ENCODE data around the gene ANKRD6. TPM values are rescaled to one million over a fixed set of nuclear protein-coding genes. Genes with fewer than 3 reads are reported as not detected.

Gene ANKRD6
- polyA plus RNA-seq, 1 of the 3 experiments (the other 2 are of a cell fraction) = 2.6 TPM

GRCh38 chr6:89619567-89619966 lies 186.6 kb downstream of the ANKRD6 start:
- Histone ChIP-seq H2AFZ (ENCODE audit: low read depth) (no peak overlapping the region), H3F3A (replicated peaks; ENCODE audit: insufficient read depth) (no peaks in the 10 kb centered on the region), H3K27ac (ENCODE audit: low read depth in 2 of 2, low read length in 1 of 2) (no peak overlapping the region), H4K20me1 (ENCODE audit: insufficient read depth) (no peaks in the 10 kb centered on the region), H3K36me3 (replicated peaks in 1 of 2; ENCODE audit: control insufficient read depth in 1 of 2, insufficient read depth in 2 of 2, low read length in 1 of 2) (no peaks in the 10 kb centered on the region), H3K27me3 (ENCODE audit: insufficient read depth) (no peaks in the 10 kb centered on the region), H3K9me2 (no peaks in the 10 kb centered on the region), H3K9ac (no peak overlapping the region), H3K4me2 (no peak overlapping the region), H3K79me2 (ENCODE audit: insufficient read depth) (no peaks in the 10 kb centered on the region), H3K9me3 (no peaks in the 10 kb centered on the region), H3K4me1 (ENCODE audit: control insufficient read depth in 1 of 2, insufficient read depth in 2 of 2, low read depth in 1 of 2, low read length in 1 of 2) (no peaks in the 10 kb centered on the region; a peak in 1 of 4 replicates), H3K4me3 (ENCODE audit: low read depth in 2 of 2, low read length in 1 of 2) (no peak overlapping the region)
- TF ChIP-seq RCOR1 (IDR thresholded peaks at IDR 0.05; ENCODE audit: low read length) (no peak), JUND (IDR thresholded peaks at IDR 0.05) (no peak), IRF3 (IDR thresholded peaks at IDR 0.05; ENCODE audit: low read depth, low read length) (no peak), NRF1 (IDR thresholded peaks at IDR 0.05; ENCODE audit: low read depth, low read length) (no peak), FOXJ3 (CRISPR knock-in tag; IDR thresholded peaks at IDR 0.05) (no peak), RAD21 (IDR thresholded peaks at IDR 0.05; ENCODE audit: low read length) (no peak), SIN3A (IDR thresholded peaks at IDR 0.05; ENCODE audit: borderline replicate concordance, low read depth, low read length) (no peak), CHD2 (IDR thresholded peaks at IDR 0.05; ENCODE audit: low read length, partially characterized antibody) (no peak), MEF2A (IDR thresholded peaks at IDR 0.05; ENCODE audit: borderline replicate concordance, low read depth) (no peak)
- DNase-seq = no peak
- ChIA-PET CTCF (no interaction called here), POLR2A (no interaction called here)
- WGBS (ENCODE audit: low lambda C conversion rate) = 92% methylated on average over 6 of the region's 6 CpGs

GRCh38 chr6:89623749-89624148 lies 190.8 kb downstream of the ANKRD6 start:
- H3K36me3 ChIP-seq (replicated peaks in 1 of 2; ENCODE audit: control insufficient read depth in 1 of 2, insufficient read depth in 2 of 2, low read length in 1 of 2) = peaks cover 0 to 2% of the 10 kb centered on the region in 2 experiments
- H3K4me2 ChIP-seq = no peak overlapping the region
- no peaks in the 10 kb centered on the region for H3K79me2 ChIP-seq (ENCODE audit: insufficient read depth)
- no peak overlapping the region for H2AFZ ChIP-seq (ENCODE audit: low read depth)
- H3K4me3 ChIP-seq (ENCODE audit: low read depth in 2 of 2, low read length in 1 of 2) = no peak overlapping the region
- no peaks in the 10 kb centered on the region for H4K20me1 ChIP-seq (ENCODE audit: insufficient read depth)
- no peaks in the 10 kb centered on the region for H3K9me3 ChIP-seq
- no peaks in the 10 kb centered on the region; a peak in 1 of 4 replicates for H3K4me1 ChIP-seq (ENCODE audit: control insufficient read depth in 1 of 2, insufficient read depth in 2 of 2, low read depth in 1 of 2, low read length in 1 of 2)
- no peak overlapping the region for H3K9ac ChIP-seq
- DNase-seq = no peak
- no peaks in the 10 kb centered on the region for H3K9me2 ChIP-seq
- ChIA-PET POLR2A (no interaction called here), CTCF (interaction anchor here (1.0 to 1.1 kb wide), 2 partner anchors 14 to 251 kb away, joined by 4 read pairs; no protein-coding TSS in a partner anchor)
- no peaks in the 10 kb centered on the region for H3K27me3 ChIP-seq (ENCODE audit: insufficient read depth)
- no peaks in the 10 kb centered on the region for H3F3A ChIP-seq (replicated peaks; ENCODE audit: insufficient read depth)
- TF ChIP-seq TCF12 (IDR thresholded peaks at IDR 0.05) (no peak), NRF1 (IDR thresholded peaks at IDR 0.05; ENCODE audit: low read depth, low read length) (no peak), TEAD4 (IDR thresholded peaks at IDR 0.05; ENCODE audit: borderline replicate concordance, insufficient read depth) (no peak), MAX (IDR thresholded peaks at IDR 0.05; ENCODE audit: low read depth) (no peak), PBX3 (IDR thresholded peaks at IDR 0.05) (no peak), REST (IDR thresholded peaks at IDR 0.05; ENCODE audit: low read depth, low read length) (no peak), RFX5 (IDR thresholded peaks at IDR 0.05; ENCODE audit: low read length) (no peak), IRF3 (IDR thresholded peaks at IDR 0.05; ENCODE audit: low read depth, low read length) (no peak)
- 90% methylated on average over 6 of the region's 8 CpGs for WGBS (ENCODE audit: low lambda C conversion rate)
- H3K27ac ChIP-seq (ENCODE audit: low read depth in 2 of 2, low read length in 1 of 2) = no peak overlapping the region
